HepG2 (cell line): ENCODE results near the gene NFYC. TPM values are rescaled to one million over a fixed set of nuclear protein-coding genes. Genes with fewer than 3 reads are reported as not detected.

Source experiments
- ATAC-seq: fragments of 200-7000 bp; cut with Tn5 transposase; 3 replicates; pipeline ENCODE4 v1.9.1; 2020; ENCODE audit warnings: mild to moderate bottlenecking, moderate library complexity
- BruUV-seq: library from RNA; stranded (reverse); fragments of 400-500 nt; replicated peaks from 2 replicates; lab custom pipeline; 2021; lab: Mats Ljungman, UMichigan
- CTCF ChIA-PET: fragments of 300-600 bp; formaldehyde crosslinking; extraction: SDS; loops from one replicate; lab custom pipeline; 2021; ENCODE audit warnings: low total read pairs, inconsistent platforms, low intra/inter-chr PET ratio; lab: Yijun Ruan, JAX
- POLR2A ChIA-PET: fragments of 350-600 bp; sonication (Branson Sonifier 250); formaldehyde crosslinking; loops from one replicate; lab custom pipeline; 2020; ENCODE audit warnings: antibody characterized with exemption, inconsistent platforms; lab: Yijun Ruan, JAX
- DNase-seq: peaks from one replicate; pipeline ENCODE4 v3.0.0-alpha.2; 2015; ENCODE audit warnings: low spot score
- FAIRE-seq: peaks from 3 replicates; lab custom pipeline; 2011; peaks lifted over from hg19 to GRCh38; lab: Jason Lieb, UNC
- H2AFZ ChIP-seq: one replicate; pipeline ENCODE4 v1.6.1; 2011; ENCODE audit warnings: low read length, inconsistent platforms
- H3K27ac ChIP-seq: fragments of 300-600 bp; 3 replicates; pipeline ENCODE4 v1.8.0; 2011; ENCODE audit warnings: mixed run types, mild to moderate bottlenecking, mixed read lengths, low read length, inconsistent platforms; ENCODE audit not compliant: insufficient read depth; ENCODE audit errors: extremely low read length
- H3K27me3 ChIP-seq, 2 experiments: fragments of 200-600 bp in 1 of 2; 2 replicates in 1 of 2; 3 replicates in 1 of 2; pipeline versions ENCODE4 v1.6.0 to v1.8.0; 2011; ENCODE audit warnings: low read length in 2 of 2, mild to moderate bottlenecking in 2 of 2, moderate library complexity in 2 of 2, inconsistent platforms in 1 of 2; ENCODE audit not compliant: insufficient read depth in 2 of 2, control insufficient read depth in 1 of 2
- H3K36me3 ChIP-seq, 2 experiments: fragments of 200-600 bp in 1 of 2; replicated peaks in 1 of 2; 2 replicates in 1 of 2; 3 replicates in 1 of 2; pipeline versions ENCODE4 v1.5.1 to v1.8.0; 2011; ENCODE audit warnings: low read length in 2 of 2, inconsistent platforms in 1 of 2; ENCODE audit not compliant: insufficient read depth in 2 of 2, control insufficient read depth in 1 of 2
- H3K4me1 ChIP-seq: 2 replicates; pipeline ENCODE4 v1.5.1; 2012; ENCODE audit warnings: low read length, inconsistent platforms; ENCODE audit not compliant: insufficient read depth
- H3K4me2 ChIP-seq: 2 replicates; pipeline ENCODE4 v1.6.0; 2011; ENCODE audit warnings: low read depth, low read length, inconsistent platforms
- H3K4me3 ChIP-seq, 3 experiments: fragments of 200-600 bp in 1 of 3; sonication (generic), shearing (Covaris generic) in 1 of 3; replicated peaks in 1 of 3; 2 replicates each; pipeline ENCODE4 v1.5.1; 2011 to 2016; ENCODE audit warnings: low read length in 3 of 3, inconsistent platforms in 2 of 3, low read depth in 2 of 3, mild to moderate bottlenecking in 2 of 3, control low read depth in 1 of 3, mixed read lengths in 1 of 3; ENCODE audit not compliant: insufficient read depth in 1 of 3
- H3K79me2 ChIP-seq: one replicate; pipeline ENCODE4 v1.6.1; 2011; ENCODE audit warnings: low read length, inconsistent platforms; ENCODE audit not compliant: insufficient read depth
- H3K9ac ChIP-seq: 2 replicates; pipeline ENCODE4 v1.6.0; 2011; ENCODE audit warnings: mild to moderate bottlenecking, low read depth, low read length, inconsistent platforms; ENCODE audit not compliant: insufficient read depth
- H3K9me3 ChIP-seq: 2 replicates; pipeline ENCODE4 v1.5.1; 2012; ENCODE audit warnings: mild to moderate bottlenecking, low read length
- H4K20me1 ChIP-seq: 2 replicates; pipeline ENCODE4 v1.6.0; 2011; ENCODE audit warnings: inconsistent platforms, mild to moderate bottlenecking, low read length, moderate library complexity; ENCODE audit not compliant: insufficient read depth
- AKAP8 ChIP-seq: sonication (generic); formaldehyde crosslinking; IDR thresholded peaks from 2 replicates; pipeline ENCODE4 v1.5.1; 2020; ENCODE audit warnings: mild to moderate bottlenecking, missing genetic modification reagents
- POLR2G ChIP-seq: fragments of 200-400 bp; formaldehyde crosslinking; IDR thresholded peaks from 2 replicates; pipeline ENCODE4 v1.6.1; 2018; ENCODE audit warnings: mild to moderate bottlenecking, low read depth, low read length, moderate library complexity
- PRDM15 ChIP-seq: sonication (generic); formaldehyde crosslinking; IDR thresholded peaks from 2 replicates; pipeline ENCODE4 v1.4.0; 2020; ENCODE audit warnings: missing genetic modification reagents
- TOE1 ChIP-seq: sonication (generic); formaldehyde crosslinking; IDR thresholded peaks from 2 replicates; pipeline ENCODE4 v1.4.0; 2020; ENCODE audit warnings: mild to moderate bottlenecking, missing genetic modification reagents
- ZBTB38 ChIP-seq: sonication (generic); formaldehyde crosslinking; IDR thresholded peaks from 2 replicates; pipeline ENCODE4 v1.5.1; 2020; ENCODE audit warnings: mild to moderate bottlenecking, missing genetic modification reagents
- ZBTB44 ChIP-seq: sonication (generic); formaldehyde crosslinking; IDR thresholded peaks from 2 replicates; pipeline ENCODE4 v1.4.0; 2020; ENCODE audit warnings: missing genetic modification reagents
- ZNF549 ChIP-seq: sonication (generic); formaldehyde crosslinking; IDR thresholded peaks from 2 replicates; pipeline ENCODE4 v1.5.0; 2020; ENCODE audit warnings: missing genetic modification reagents
- ZNF557 ChIP-seq: sonication (generic); formaldehyde crosslinking; IDR thresholded peaks from 2 replicates; pipeline ENCODE4 v1.4.0; 2020; ENCODE audit warnings: missing genetic modification reagents
- WGBS: methylation state at CpG from one replicate; pipeline ENCODE4 v1.1.6; 2017; ENCODE audit warnings: low lambda C conversion rate; 5-methylcytosine and 5-hydroxymethylcytosine counted together
- in situ Hi-C: cut with HindIII; loops from 2 replicates; pipeline ENCODE4 v1.10.0; 2017; ENCODE audit warnings: low pct_unique_long_range_greater_than_20kb; ENCODE audit not compliant: extremely low pct_ligation_motif_present
- intact Hi-C: fragments of 100-400 bp; cut with micrococcal nuclease; formaldehyde crosslinking; loops from one replicate; pipeline ENCODE4 v1.10.0; 2022; ENCODE audit not compliant: unreplicated experiment
- polyA plus RNA-seq, 8 experiments: library from polyadenylated mRNA; depleted of rRNA in 3 of 8; stranded (reverse) in 7 of 8; unstranded in 1 of 8; fragments of >200 nt; fragmentation: Illumina TruSeq in 4 of 8; extraction: Trizol in 4 of 8; gene quantifications; 2 replicates each; pipeline versions ENCODE4 v1.2.1 to v1.2.3, GENCODE V29; 2011 to 2016; ENCODE audit warnings: low read depth in 4 of 8, missing spikeins in 1 of 8, mixed read lengths in 1 of 8; ENCODE audit not compliant: insufficient read depth in 1 of 8
- total RNA-seq, 5 experiments: library from RNA; depleted of rRNA; stranded (reverse); fragments of >200 nt; fragmentation: Illumina TruSeq; extraction: Trizol; gene quantifications; 2 replicates each; pipeline ENCODE4 v1.2.3, GENCODE V29; 2016; ENCODE audit warnings: low read depth in 1 of 5

Gene NFYC
- total and polyA plus RNA-seq, 2 of the 13 experiments (the other 11 are each of a cell fraction or from before 2014, with no cell fraction given): 33.9 to 73.7 TPM

GRCh38 chr1:40789342-40789598, 97.8 kb downstream of the NFYC start:
- FAIRE-seq (no peak), ATAC-seq (no peak), DNase-seq (no peak)
- H4K20me1 ChIP-seq: no peaks in the 10 kb centered on the region
- H2AFZ ChIP-seq: no peak overlapping the region
- no peak overlapping the region for H3K4me2 ChIP-seq
- POLR2A ChIA-PET: no interaction called here
- in situ Hi-C loops: no loop called here
- CTCF ChIA-PET: no interaction called here
- intact Hi-C loops: loop anchor here (10.0 kb wide), 1 partner anchor 174 kb away; no protein-coding TSS in a partner anchor
- H3K27me3 ChIP-seq: peaks cover 1 to 35% of the 10 kb centered on the region in 2 experiments; a peak in 4 of 5 replicates
- H3K4me3 ChIP-seq: no peak overlapping the region
- no peaks in the 10 kb centered on the region for H3K79me2 ChIP-seq
- TF ChIP-seq PRDM15 (CRISPR knock-in tag) (no peak), AKAP8 (CRISPR knock-in tag) (no peak), ZNF549 (CRISPR knock-in tag) (no peak), TOE1 (CRISPR knock-in tag) (no peak), ZBTB38 (no peak), POLR2G (no peak), ZBTB44 (no peak), ZNF557 (CRISPR knock-in tag) (no peak)
- peaks cover 33% of the 10 kb centered on the region for H3K4me1 ChIP-seq
- no peak overlapping the region for H3K9ac ChIP-seq
- H3K9me3 ChIP-seq: no peaks in the 10 kb centered on the region
- no TSS peak for BruUV-seq
- no peaks in the 10 kb centered on the region for H3K36me3 ChIP-seq
- WGBS: 37% methylated on average over 2 of the region's 2 CpGs
- no peak overlapping the region for H3K27ac ChIP-seq
